ENCODE results near the gene ZNF655. TPM values are rescaled to one million over a fixed set of nuclear protein-coding genes. Genes with fewer than 3 reads are reported as not detected.
"Not testable (repeated sequence)": the region's sequence is repeated elsewhere in the genome, so short reads cannot be mapped to it uniquely, and the experiment has no call there.

Gene ZNF655
- total RNA-seq, 2 experiments from 2014 or later: 51.1 to 52.0 TPM

GRCh38 chr7:99543916-99544315, 14.5 kb upstream of the ZNF655 start:
- no peak for DNase-seq
- H3K4me3 Mint-ChIP-seq: no peak overlapping the region
- ChIA-PET CTCF (interaction anchor here (1.1 kb wide), 1 partner anchor 29 kb away, joined by 4 read pairs; no protein-coding TSS in a partner anchor), POLR2A (no interaction called here)
- intact Hi-C loops (cut with DNase I, micrococcal nuclease): no loop called here
- H3K36me3 Mint-ChIP-seq (ENCODE audit: low read depth): peaks cover 27% of the 10 kb centered on the region
- no peak overlapping the region for H3K27ac Mint-ChIP-seq
- no peaks in the 10 kb centered on the region for H3K4me1 Mint-ChIP-seq
- H3K9me3 Mint-ChIP-seq (ENCODE audit: low read depth): peaks cover 18% of the 10 kb centered on the region
- H3K27me3 Mint-ChIP-seq: no peaks in the 10 kb centered on the region
- no peak for ATAC-seq

- DNase-seq; POLR2A ChIA-PET; intact Hi-C loops (cut with DNase I, micrococcal nuclease); ATAC-seq; H3K27me3 Mint-ChIP-seq; H3K27ac Mint-ChIP-seq; H3K4me3 Mint-ChIP-seq; H3K4me1 Mint-ChIP-seq: not testable (repeated sequence)
- H3K36me3 Mint-ChIP-seq (ENCODE audit: low read depth): peaks cover 30% of the 10 kb centered on the region
- CTCF ChIA-PET: interaction anchor here (0.6 kb wide), 1 partner anchor 168 kb away, joined by 3 read pairs; no protein-coding TSS in a partner anchor
- H3K9me3 Mint-ChIP-seq (ENCODE audit: low read depth): peaks cover 19% of the 10 kb centered on the region
Measured at GRCh38 chr7:99545308-99545707, 13.1 kb upstream of the ZNF655 start.

- H3K27ac Mint-ChIP-seq; intact Hi-C loops (cut with DNase I, micrococcal nuclease); H3K9me3 Mint-ChIP-seq (ENCODE audit: low read depth); H3K27me3 Mint-ChIP-seq; DNase-seq; POLR2A ChIA-PET; ATAC-seq; H3K4me3 Mint-ChIP-seq: not testable (repeated sequence)
- CTCF ChIA-PET: interaction anchor here (0.6 kb wide), 1 partner anchor 8 kb away, joined by 3 read pairs; no protein-coding TSS in a partner anchor
- Mint-ChIP-seq H3K4me1 (peaks cover 21% of the 10 kb centered on the region), H3K36me3 (ENCODE audit: low read depth) (peaks cover 30% of the 10 kb centered on the region)
Measured at GRCh38 chr7:99549545-99549944, 8.9 kb upstream of the ZNF655 start.

- POLR2A ChIA-PET: no interaction called here
- CTCF ChIA-PET: interaction anchor here (1.3 kb wide), 1 partner anchor 17 kb away, joined by 3 read pairs; no protein-coding TSS in a partner anchor
- Mint-ChIP-seq H3K36me3 (ENCODE audit: low read depth) (peaks cover 36% of the 10 kb centered on the region), H3K27me3 (no peaks in the 10 kb centered on the region), H3K27ac (peak overlapping the region; percentile 62), H3K4me1 (peaks cover 27% of the 10 kb centered on the region), H3K4me3 (peak overlapping the region; percentile 75), H3K9me3 (ENCODE audit: low read depth) (peaks cover 9% of the 10 kb centered on the region)
- ATAC-seq (no peak), DNase-seq (no peak)
- intact Hi-C loops (cut with DNase I, micrococcal nuclease): loop anchor here in 1 of 2 experiments (2.0 kb wide), 1 partner anchor 463 kb away; the partner anchor contains the start of gene ZKSCAN1
Measured at GRCh38 chr7:99551334-99551733, 7.1 kb upstream of the ZNF655 start.

GRCh38 chr7:99551767-99552463, 6.5 kb upstream of the ZNF655 start, which contains the start of gene FAM200A:
FAM200A (minus strand) TSS chr7:99552114; CDS start chr7:99548407, 3,707 bp downstream.
- peak; percentile 92 for DNase-seq
- Mint-ChIP-seq H3K4me3 (peak within 1 kb of the TSS; percentile 75), H3K4me1 (peaks cover 30% of the 10 kb centered on the region), H3K27ac (peak within 1 kb of the TSS; percentile 62), H3K9me3 (ENCODE audit: low read depth) (peaks cover 8% of the 10 kb centered on the region), H3K27me3 (no peaks in the 10 kb centered on the region), H3K36me3 (ENCODE audit: low read depth) (peaks cover 36% of the 10 kb centered on the region)
- peak; percentile 99 for ATAC-seq
- CTCF ChIA-PET: no interaction called here
- POLR2A ChIA-PET: interaction anchor here (0.8 to 1.0 kb wide), 2 partner anchors 52 to 143 kb away, joined by 3 to 5 read pairs; partner anchors contain the start of genes BUD31 and ZNF394
- intact Hi-C loops (cut with DNase I, micrococcal nuclease): loop anchor here (1.0 to 2.0 kb wide), 5 partner anchors 48 to 463 kb away; partner anchors contain the start of genes ZKSCAN5 (in 2 of the 2), BUD31 (in 1 of the 2), PDAP1 (in 1 of the 2) and ZKSCAN1 (in 1 of the 2)

GRCh38 chr7:99553039-99553438, 5.4 kb upstream of the ZNF655 start:
- Mint-ChIP-seq H3K4me3 (no peak overlapping the region), H3K36me3 (ENCODE audit: low read depth) (peaks cover 38% of the 10 kb centered on the region), H3K27ac (no peak overlapping the region), H3K9me3 (ENCODE audit: low read depth) (peaks cover 5% of the 10 kb centered on the region), H3K4me1 (peaks cover 36% of the 10 kb centered on the region), H3K27me3 (no peaks in the 10 kb centered on the region)
- intact Hi-C loops (cut with DNase I, micrococcal nuclease): no loop called here
- POLR2A ChIA-PET: no interaction called here
- ATAC-seq (no peak), DNase-seq (no peak)
- CTCF ChIA-PET: no interaction called here

- Mint-ChIP-seq H3K4me3 (no peak overlapping the region), H3K4me1 (peaks cover 36% of the 10 kb centered on the region), H3K36me3 (ENCODE audit: low read depth) (peaks cover 31% of the 10 kb centered on the region), H3K27ac (peak overlapping the region; percentile 4), H3K27me3 (no peaks in the 10 kb centered on the region), H3K9me3 (ENCODE audit: low read depth) (no peaks in the 10 kb centered on the region)
- POLR2A ChIA-PET: no interaction called here
- DNase-seq (no peak), ATAC-seq (no peak)
- CTCF ChIA-PET: no interaction called here
- intact Hi-C loops (cut with DNase I, micrococcal nuclease): loop anchor here in 1 of 2 experiments (5.0 kb wide), 2 partner anchors 228 to 527 kb away; partner anchors contain the start of genes ARPC1A and ZNF3
Measured at GRCh38 chr7:99554939-99555338, 3.5 kb upstream of the ZNF655 start.

- H3K4me1 Mint-ChIP-seq: peaks cover 48% of the 10 kb centered on the region
- intact Hi-C loops (cut with DNase I, micrococcal nuclease): loop anchor here in 1 of 2 experiments (5.0 kb wide), 2 partner anchors 230 to 525 kb away; partner anchors contain the start of genes ARPC1A and ZNF3
Measured at GRCh38 chr7:99557196-99557607, 1.2 kb upstream of the ZNF655 start.

GRCh38 chr7:99557940-99558305, 519 bp upstream of the ZNF655 start:
- Mint-ChIP-seq H3K27ac (peak overlapping the region; percentile 96), H3K27me3 (no peaks in the 10 kb centered on the region), H3K36me3 (ENCODE audit: low read depth) (peaks cover 54% of the 10 kb centered on the region), H3K4me3 (peak overlapping the region; percentile 94), H3K4me1 (peaks cover 50% of the 10 kb centered on the region), H3K9me3 (ENCODE audit: low read depth) (no peaks in the 10 kb centered on the region)
- POLR2A ChIA-PET: interaction anchor here (0.6 to 1.9 kb wide), 7 partner anchors 47 to 369 kb away, joined by 3 to 10 read pairs (median 3); partner anchors contain the start of genes BUD31, PDAP1, ZKSCAN5 and ZNF394
- peak; percentile 56 for ATAC-seq
- no peak for DNase-seq
- intact Hi-C loops (cut with DNase I, micrococcal nuclease): loop anchor here (1.0 to 5.0 kb wide), 10 partner anchors 54 to 524 kb away; partner anchors contain the start of genes ZNF789 (in 2 of the 2), ZSCAN25 (in 2 of the 2), ARPC1A (in 1 of the 2) and ARPC1B (in 1 of the 2)
- CTCF ChIA-PET: interaction anchor here (0.6 to 1.6 kb wide), 7 partner anchors 40 to 1587 kb away, joined by 3 to 6 read pairs (median 3); partner anchors contain the start of genes GJC3, TMEM225B and ZKSCAN5

More at GRCh38 chr7:99557196-99557607, 1.2 kb upstream of the ZNF655 start:
- peak overlapping the region; percentile 94 for H3K4me3 Mint-ChIP-seq
- no peaks in the 10 kb centered on the region for H3K27me3 Mint-ChIP-seq
- ChIA-PET CTCF (interaction anchor here (0.5 to 1.6 kb wide), 9 partner anchors 8 to 1586 kb away, joined by 3 to 6 read pairs (median 3); partner anchors contain the start of genes GJC3, TMEM225B and ZKSCAN5), POLR2A (interaction anchor here (0.6 kb wide), 2 partner anchors 47 to 1425 kb away, joined by 3 read pairs; no protein-coding TSS in a partner anchor)
- peak overlapping the region; percentile 96 for H3K27ac Mint-ChIP-seq
- peaks cover 47% of the 10 kb centered on the region for H3K36me3 Mint-ChIP-seq (ENCODE audit: low read depth)
- no peak for ATAC-seq
- no peak for DNase-seq
- no peaks in the 10 kb centered on the region for H3K9me3 Mint-ChIP-seq (ENCODE audit: low read depth)

GRCh38 chr7:99559175-99559915, 903 bp downstream of the ZNF655 start:
- POLR2A ChIA-PET: interaction anchor here (1.1 to 1.9 kb wide), 4 partner anchors 59 to 360 kb away, joined by 3 to 9 read pairs (median 4); partner anchors contain the start of genes TRIM4 and ZNF394
- CTCF ChIA-PET: interaction anchor here (0.6 to 1.0 kb wide), 4 partner anchors 21 to 508 kb away, joined by 3 to 6 read pairs (median 3); partner anchors contain the start of gene ZSCAN25
- ATAC-seq (no peak), DNase-seq (no peak)
- Mint-ChIP-seq H3K4me1 (peaks cover 54% of the 10 kb centered on the region), H3K27ac (peak overlapping the region; percentile 96), H3K27me3 (no peaks in the 10 kb centered on the region), H3K9me3 (ENCODE audit: low read depth) (no peaks in the 10 kb centered on the region), H3K36me3 (ENCODE audit: low read depth) (peaks cover 54% of the 10 kb centered on the region), H3K4me3 (peak overlapping the region; percentile 94)
- intact Hi-C loops (cut with DNase I, micrococcal nuclease): loop anchor here (2.0 to 5.0 kb wide), 7 partner anchors 87 to 523 kb away; partner anchors contain the start of genes ARPC1A (in 1 of the 2), ARPC1B (in 1 of the 2), BUD31 (in 1 of the 2) and PDAP1 (in 1 of the 2)

Measured in activated CD4-positive, alpha-beta T cell treated with anti-CD3 and anti-CD28 coated beads for 36 hours (primary cell).